NOMO-1 treated with DMSO at 0.1 percent for 48 hours (cell line): ENCODE measurements around the gene MT1E.
"Not testable (repeated sequence)": the region's sequence is repeated elsewhere in the genome, so short reads cannot be mapped to it uniquely, and the experiment has no call there.

ENCODE experiments used
- DNase-seq: peaks from one replicate; lab custom pipeline; 2025; ENCODE audit not compliant: unreplicated experiment; lab: John Stamatoyannopoulos, UW

MT1E gene

DNA sequence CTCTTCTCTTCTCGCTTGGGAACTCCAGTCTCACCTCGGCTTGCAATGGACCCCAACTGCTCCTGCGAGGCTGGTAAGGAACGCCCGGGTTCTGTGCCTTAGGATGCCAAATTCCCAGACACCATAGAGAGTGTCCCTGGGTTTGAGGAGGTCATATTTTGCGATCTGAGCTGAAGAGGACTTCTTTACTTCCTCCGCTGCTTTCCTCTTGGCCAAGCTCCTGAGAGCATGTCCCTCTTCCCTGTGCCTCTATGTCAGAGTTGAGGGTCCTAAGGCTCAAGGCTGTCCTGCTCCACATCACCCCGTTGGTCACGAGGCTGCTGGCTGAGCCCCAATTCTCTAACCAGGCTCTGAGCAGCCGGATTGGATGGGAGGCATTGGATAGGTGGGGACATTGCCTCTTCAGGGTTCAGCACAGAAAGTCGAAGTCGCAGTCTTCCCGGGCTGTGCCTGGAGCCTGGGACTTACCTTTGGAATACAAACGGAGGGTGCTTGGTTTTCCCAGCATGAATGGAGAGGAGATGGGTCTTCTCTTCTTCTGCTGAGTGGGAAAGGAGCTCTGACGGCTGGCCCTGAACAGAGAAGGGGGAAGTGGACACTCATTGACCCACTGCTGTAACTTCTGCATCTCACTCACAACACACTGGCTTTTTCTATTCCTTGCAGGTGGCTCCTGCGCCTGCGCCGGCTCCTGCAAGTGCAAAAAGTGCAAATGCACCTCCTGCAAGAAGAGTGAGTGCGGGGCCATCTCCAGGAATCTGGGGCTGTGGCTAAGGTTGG is 44.4 kb downstream of the MT1E start:
- DNase-seq: peak; percentile 35

DNA sequence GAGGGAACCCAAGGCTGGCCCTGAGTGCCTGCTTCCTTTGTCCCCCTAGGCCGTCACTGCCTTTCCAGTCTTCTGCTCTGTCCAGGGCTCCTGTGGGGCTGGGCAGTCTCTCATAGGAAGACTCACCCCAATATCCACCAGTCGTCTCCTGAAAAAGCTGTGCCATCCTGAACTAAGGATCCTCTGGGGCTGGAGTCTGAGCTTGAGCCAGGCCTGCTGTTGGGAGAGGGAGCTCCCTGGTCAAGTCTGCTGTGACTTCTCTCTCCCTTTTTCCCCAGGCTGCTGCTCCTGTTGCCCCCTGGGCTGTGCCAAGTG is 45.0 kb downstream of the MT1E start:
- no peak for DNase-seq

- not testable (repeated sequence) for DNase-seq
These were observed 46.1 kb downstream of the MT1E start for GRCh38 chr16:56671691-56672090.

- not testable (repeated sequence) for DNase-seq
These were observed 46.6 kb downstream of the MT1E start for GRCh38 chr16:56672171-56672570.

- no peak for DNase-seq
These were observed 47.4 kb downstream of the MT1E start for GRCh38 chr16:56672761-56673536.

DNA sequence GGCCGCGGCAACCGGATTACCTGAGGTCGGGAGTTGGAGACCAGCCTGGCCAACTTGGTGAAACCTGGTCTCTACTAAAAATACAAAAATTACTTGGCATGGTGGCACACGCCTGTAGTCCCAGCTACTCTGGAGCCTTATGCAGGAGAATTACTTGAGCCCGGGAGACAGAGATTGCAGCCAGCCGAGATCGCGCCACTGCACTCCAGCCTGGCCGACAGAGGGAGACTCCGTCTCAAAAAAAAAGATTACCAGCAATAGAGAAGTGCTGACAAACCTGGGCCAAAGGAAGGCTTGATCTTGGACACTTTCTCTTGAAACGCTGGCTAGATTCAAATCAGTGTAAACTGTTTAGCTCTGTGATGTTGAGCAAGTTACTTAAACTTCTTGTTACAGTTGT is 48.3 kb downstream of the MT1E start:
- peak; percentile 58 for DNase-seq

DNA sequence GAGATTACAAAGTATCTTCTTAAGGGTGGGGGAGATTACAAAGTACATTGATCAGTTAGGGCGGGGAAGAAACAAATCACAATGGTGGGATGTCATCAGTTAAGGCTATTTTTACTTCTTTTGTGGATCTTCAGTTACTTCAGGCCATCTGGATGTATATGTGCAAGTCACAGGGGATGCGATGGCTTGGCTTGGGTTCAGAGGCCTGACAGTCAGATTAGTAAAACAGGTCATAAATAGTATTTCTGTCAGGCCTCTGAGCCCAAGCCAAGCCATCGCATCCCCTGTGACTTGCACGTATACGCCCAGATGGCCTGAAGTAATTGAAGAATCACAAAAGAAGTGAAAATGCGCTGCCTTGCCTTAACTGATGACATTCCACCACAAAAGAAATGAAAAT is 49.0 kb downstream of the MT1E start:
- not testable (repeated sequence) for DNase-seq

GRCh38 chr16:56675685-56676210 is 50.2 kb downstream of the MT1E start:
- no peak for DNase-seq
